SIG-M5 (cell line): ENCODE data around the gene MARK3.

ENCODE experiments used
- DNase-seq: peaks from one replicate; lab custom pipeline; 2025; lab: John Stamatoyannopoulos, UW

MARK3 gene

DNA sequence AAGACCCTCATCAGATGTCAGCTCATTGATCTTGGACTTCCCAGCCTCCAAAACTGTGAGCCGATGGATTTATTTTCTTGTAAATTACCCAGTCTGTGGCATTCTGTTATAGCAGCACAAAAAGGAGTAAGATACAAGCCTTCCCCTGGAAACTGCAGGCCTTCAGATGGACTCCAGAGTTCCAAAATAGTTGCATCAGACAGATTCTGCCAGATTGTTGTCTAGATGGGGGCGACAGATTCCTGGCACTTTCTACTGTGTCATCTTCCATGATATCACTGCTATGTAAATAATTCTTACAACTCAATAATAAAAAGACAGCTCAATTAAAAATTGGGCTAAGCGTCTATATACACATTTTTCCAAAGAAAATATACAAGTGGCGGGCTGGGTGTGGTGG is 17.2 kb upstream of the MARK3 start:
- DNase-seq = no peak

DNA sequence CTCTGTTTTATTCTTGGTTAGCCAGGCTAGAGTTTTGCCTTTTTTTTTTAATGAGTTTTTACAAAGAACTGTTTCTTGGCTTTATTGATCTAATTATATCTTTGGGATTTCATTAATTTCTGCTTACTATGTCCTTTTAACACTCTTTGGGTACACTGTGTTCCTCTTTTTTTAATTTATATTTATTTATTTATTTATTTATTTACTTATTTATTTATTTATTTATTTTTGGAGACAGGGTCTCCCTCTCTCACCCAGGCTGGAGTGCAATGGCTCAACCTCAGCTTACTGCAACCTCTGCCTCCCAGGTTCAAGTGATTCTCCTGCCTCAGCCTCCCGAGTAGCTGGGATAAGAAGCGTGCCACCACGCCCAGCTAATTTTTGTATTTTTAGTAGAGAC is 15.1 kb upstream of the MARK3 start:
- DNase-seq = no peak

DNA sequence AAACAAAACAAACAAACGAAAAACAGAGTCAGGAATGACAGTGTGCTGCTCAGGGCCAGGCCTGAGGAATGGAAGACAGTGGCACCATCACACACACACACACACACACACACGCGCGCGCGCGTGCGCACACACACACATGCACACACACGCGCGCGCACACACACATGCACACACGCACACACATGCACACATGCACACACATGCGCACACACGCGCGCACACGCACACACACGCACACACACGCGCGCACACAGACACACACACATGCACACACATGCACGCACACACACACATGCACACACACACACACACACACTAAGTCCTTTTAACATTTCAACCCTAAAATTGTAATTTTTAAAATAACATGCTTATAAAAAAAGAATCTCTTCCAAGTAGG is 13.2 kb upstream of the MARK3 start:
- DNase-seq = no peak

DNA sequence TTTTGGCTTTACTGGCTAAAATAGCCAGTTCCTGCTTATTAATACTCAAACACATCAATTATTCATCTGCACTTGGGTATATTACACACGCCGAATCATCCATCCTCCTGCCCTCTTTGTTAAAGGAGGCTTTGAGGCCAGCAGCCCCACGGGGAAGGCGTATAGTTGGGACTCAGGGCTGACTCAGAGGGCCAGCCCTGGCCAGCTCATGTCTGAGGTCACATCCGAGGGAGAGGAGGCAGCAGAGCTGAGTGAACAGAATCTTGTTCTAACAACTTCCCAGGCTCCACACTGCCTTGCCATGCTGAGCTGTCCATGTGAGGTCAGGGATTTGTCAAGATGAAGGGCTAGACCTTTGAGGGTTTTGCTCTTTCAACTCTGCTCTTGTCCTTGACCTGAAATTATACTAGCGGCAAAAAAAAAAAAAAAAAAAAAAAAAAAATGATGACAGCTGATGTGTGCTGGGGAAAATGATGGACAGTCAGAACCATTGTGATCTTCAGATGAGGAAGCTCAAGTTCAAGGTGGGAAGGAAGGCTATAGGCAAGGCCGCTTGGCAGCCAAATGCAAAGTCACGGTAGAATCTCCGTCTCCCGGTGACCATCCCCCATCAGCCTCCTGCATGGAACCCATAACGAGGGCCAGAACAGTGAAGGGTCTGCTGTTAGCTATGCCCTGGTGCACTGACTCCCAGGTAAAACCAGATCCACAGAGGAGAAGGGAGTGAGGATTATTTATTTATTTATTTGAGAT is 12.5 kb upstream of the MARK3 start:
- DNase-seq = no peak

GRCh38 chr14:103374121-103374520 is 11.1 kb upstream of the MARK3 start:
- DNase-seq = no peak

GRCh38 chr14:103377522-103378037 is 7.6 kb upstream of the MARK3 start:
- DNase-seq = no peak

GRCh38 chr14:103378038-103378854 is 7.0 kb upstream of the MARK3 start:
- DNase-seq = no peak

DNA sequence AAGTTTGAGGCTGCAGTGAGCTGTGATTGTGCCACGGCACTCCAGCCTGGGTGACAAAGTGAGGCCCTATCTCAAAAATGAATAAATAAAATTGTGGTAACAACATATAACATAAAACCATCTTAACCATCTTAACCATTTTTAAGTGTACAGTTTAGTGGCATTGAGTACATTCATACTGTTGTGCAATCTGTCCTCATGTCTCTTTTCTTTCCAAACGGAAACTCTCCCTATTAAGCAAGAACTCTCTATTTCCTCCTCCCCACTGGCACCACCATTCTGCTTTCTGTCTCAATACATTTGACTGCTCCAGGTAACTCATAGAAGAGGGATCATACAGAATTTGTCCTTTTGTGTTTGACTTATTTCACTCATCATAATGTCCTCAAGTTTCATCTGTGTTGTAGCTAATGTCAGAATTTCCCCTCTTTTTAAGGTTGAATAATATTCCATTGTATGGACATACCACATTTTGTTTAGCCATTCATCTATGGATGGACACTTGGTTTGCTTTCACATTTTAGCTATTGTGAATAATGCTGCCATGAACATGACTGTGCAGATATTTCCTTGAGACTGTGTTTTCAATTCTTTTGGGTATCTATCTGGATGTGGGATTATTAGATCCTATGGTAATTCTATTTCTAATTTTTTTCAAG is 4.4 kb upstream of the MARK3 start:
- no peak for DNase-seq

DNA sequence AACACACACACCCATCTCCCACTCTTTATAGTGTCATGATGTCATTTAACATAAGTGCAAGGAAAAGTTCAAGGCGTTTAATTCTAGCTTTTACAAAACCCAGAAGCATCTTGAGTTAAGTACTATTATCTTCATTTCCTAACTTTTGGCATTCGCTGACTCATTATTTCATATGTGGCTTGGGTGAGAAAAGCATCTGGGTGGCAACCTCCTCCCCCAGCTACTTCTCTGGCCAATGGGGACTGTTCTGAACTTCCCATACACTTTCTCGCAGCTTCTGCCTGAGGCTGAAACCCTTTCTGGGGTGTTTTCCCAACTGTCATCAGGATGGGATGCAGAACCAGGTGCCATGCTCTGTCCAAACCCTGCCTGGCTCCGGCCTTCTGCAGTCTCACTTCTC is 2.8 kb upstream of the MARK3 start:
- DNase-seq = no peak

DNA sequence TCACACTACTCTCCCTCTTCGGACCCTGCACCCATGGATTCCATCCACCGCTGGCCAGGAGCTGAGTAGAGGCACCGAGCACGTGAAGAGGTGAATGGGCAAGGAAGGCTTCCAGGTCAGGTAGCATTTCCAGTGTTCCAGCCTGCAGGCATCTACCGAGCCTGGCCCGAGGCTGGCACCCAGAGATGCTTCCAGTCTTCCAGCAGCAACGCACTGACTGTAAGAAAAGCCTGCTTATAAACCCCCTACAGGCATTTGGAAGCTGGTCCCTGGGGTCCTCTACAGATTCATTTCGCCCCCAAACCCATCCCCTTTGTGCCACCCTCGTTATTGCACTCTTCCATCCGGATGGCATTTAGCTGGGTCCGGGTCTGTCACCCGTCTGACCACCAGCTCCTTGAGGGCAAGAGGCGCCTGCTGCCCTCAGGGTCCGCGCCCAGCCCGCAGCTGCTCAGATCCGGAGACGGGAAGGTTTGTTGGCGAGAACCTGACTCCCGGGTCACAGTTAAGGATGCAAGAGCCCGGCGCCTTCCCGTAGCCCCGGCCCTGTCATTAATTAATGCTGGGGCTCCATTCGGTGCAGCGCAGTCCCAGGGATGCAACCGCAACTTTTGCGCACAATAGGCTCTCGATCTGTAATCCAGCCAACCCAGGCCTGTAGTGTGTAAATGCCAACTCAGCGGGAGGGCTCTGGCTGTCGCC is 614 bp upstream of the MARK3 start:
- no peak for DNase-seq

DNA sequence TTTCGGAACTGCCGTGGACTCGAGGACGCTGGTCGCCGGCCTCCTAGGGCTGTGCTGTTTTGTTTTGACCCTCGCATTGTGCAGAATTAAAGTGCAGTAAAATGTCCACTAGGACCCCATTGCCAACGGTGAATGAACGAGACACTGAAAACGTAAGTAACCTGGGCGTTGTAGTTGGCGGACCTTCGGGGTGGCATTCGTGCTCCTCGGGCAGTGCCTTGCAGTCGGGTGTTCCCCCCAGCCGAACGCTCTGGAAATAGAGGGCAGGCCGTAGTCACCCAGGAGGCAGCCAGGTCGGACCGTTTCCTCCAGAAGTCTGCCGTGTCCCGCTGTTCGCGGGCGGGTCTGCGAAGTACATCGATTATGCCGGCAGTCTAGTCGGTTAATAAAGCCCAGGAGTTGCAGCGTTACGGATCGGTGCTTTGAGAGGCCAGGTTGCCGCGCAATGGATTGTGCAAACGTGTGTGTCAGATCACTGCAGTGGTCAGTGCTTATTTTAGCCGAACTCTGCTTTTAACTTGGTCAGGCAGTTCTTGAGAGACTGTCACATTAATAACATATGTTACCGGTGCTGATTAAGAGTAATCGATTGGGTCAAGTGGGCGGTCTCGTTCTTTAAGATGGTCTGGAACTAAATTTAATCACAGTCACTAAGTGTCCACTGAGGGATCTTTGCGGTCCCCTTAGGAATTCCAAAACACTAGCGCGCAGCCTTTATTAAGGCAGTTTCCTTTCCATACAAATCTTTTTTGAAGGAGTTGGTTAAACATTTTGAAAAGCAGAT is 906 bp downstream of the MARK3 start:
- DNase-seq = no peak

- DNase-seq = no peak
Measured at GRCh38 chr14:103386713-103387329, 1.6 kb downstream of the MARK3 start.

DNA sequence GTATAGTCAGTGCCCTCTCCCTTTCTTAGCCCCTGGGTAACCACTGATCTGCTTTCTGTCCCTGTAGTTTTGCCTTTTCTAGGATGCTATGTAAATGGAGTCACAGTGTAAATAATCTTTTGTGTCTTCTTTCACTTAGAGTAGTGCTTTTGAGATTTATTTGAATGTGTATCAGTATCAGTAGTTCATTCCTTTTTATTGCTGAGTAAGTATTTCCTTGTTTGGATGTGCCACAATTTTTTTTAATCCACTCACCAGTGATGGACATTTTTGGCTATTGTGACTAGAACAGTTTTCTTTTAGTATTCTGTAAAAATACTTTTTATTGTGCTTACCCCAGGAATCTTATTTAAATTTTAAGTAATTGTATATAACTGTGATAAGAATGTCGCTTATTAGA is 3.4 kb downstream of the MARK3 start:
- no peak for DNase-seq

GRCh38 chr14:103390605-103391004 is 5.4 kb downstream of the MARK3 start:
- DNase-seq = no peak

DNA sequence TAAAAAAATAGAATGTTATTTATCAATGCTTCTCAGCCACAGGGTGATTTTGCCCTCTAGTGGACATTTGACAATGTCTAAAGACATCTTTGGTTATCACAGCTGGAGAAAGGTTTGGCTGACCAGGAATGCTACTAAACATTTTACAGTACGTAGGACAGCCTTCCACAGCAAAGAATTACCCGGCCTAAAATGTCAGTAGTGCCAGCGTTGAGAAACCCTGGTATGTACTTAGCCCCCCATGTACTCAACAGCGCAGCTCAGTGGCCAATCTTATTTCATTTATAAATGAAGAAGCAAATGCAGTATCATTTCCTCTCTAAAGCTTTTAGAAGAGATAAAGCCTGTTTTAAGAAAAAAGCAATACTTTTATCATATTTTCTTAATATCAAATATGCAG is 5.8 kb downstream of the MARK3 start:
- no peak for DNase-seq

DNA sequence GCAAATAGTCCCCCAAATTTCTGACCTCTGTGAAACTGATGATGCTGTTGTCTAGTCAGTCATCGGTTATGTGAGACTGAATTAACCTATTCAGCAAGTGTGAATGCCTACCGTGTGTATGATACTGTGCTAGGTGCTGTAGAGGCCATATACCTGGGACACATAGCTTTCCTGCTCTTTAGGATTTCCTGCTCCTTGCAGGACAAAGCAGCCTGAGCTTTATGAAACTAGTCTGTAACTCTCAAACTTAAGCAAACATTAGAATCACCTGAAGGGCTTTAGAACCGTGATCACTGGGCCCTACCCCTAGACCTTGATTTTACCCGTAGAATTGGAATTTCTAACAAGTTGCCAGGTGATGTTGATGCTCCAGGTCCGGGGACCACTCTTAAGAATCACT is 6.9 kb downstream of the MARK3 start:
- DNase-seq = no peak

DNA sequence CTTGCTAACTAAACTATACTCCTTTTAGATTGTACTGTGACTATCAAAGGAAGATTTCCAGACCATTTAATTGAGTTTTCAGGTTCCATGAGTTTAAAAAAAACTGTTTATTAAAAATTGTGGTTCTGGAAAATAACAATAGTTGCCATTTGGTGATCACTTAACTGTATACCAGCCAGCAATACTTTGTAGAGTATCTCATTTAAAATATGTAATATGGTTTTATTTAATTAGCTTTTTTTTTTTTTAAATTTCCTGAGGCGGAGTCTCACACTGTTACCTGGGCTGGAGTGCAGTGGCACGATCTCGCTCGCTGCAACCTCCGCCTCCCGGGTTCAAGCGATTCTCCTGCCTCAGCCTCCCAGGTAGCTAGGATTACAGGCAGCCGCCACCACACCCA is 7.4 kb downstream of the MARK3 start:
- no peak for DNase-seq

DNA sequence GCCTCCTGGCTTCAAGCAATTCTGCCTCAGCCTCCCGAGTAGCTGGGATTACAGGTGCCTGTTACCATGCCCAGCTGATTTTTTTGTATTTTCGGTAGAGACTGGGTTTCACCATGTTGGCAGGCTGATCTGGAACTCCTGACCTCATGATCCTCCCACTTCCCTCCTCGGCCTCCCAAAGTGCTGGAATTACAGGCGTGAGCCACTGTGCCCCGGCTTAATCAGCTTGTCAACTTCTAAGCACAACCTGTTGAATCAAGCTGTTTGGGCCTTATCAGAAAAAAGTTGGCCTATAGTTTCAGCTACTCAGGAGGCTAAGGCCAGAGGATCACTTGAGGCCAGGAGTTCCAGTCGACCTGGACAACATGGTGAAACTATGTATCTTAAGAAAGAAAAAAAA is 7.9 kb downstream of the MARK3 start:
- DNase-seq = no peak

GRCh38 chr14:103393676-103394626 is 8.7 kb downstream of the MARK3 start:
- DNase-seq = no peak

GRCh38 chr14:103395244-103395643 is 10.0 kb downstream of the MARK3 start:
- DNase-seq = no peak
